HepG2 (cell line): ENCODE measurements around the gene ALS2.

Experiments used
- ATF3 ChIP-seq: sonication (generic); formaldehyde crosslinking; IDR thresholded peaks from 2 replicates; pipeline ENCODE4 v1.4.0; 2020; ENCODE audit warnings: missing genetic modification reagents
- FLYWCH1 ChIP-seq: sonication (generic); formaldehyde crosslinking; IDR thresholded peaks from 2 replicates; pipeline ENCODE4 v1.8.1; 2023; ENCODE audit warnings: mild to moderate bottlenecking, missing genetic modification reagents
- IRF2 ChIP-seq: IDR thresholded peaks from 2 replicates; pipeline ENCODE4 v1.6.1; 2018; ENCODE audit warnings: missing genetic modification reagents, missing compliant biosample characterization
- JUND ChIP-seq: sonication (generic); formaldehyde crosslinking; IDR thresholded peaks from 2 replicates; pipeline ENCODE4 v1.8.0; 2022; ENCODE audit warnings: mild to moderate bottlenecking, missing genetic modification reagents
- MXD4 ChIP-seq: IDR thresholded peaks from 2 replicates; pipeline ENCODE4 v1.6.1; 2016; ENCODE audit warnings: mild to moderate bottlenecking, missing biosample characterization, missing genetic modification reagents
- RERE ChIP-seq: IDR thresholded peaks from 2 replicates; pipeline ENCODE4 v1.6.1; 2016; ENCODE audit warnings: low read depth, missing genetic modification reagents, missing compliant biosample characterization
- ZBTB49 ChIP-seq: sonication (generic); formaldehyde crosslinking; IDR thresholded peaks from 2 replicates; pipeline ENCODE4 v1.4.0; 2020; ENCODE audit warnings: missing genetic modification reagents, borderline replicate concordance
- ZKSCAN8 ChIP-seq: IDR thresholded peaks from 2 replicates; pipeline ENCODE4 v1.6.1; 2016; ENCODE audit warnings: borderline replicate concordance, missing genetic modification reagents, missing compliant biosample characterization
- ZNF574 ChIP-seq: sonication (generic); formaldehyde crosslinking; IDR thresholded peaks from 2 replicates; pipeline ENCODE4 v1.4.0; 2020; ENCODE audit warnings: missing genetic modification reagents

- TF ChIP-seq ATF3 (CRISPR knock-in tag): no peak
- TF ChIP-seq JUND (CRISPR knock-in tag): no peak
- no peak for TF ChIP-seq MXD4 (CRISPR knock-in tag)
- TF ChIP-seq ZBTB49 (CRISPR knock-in tag): no peak
- no peak for TF ChIP-seq ZNF574
- TF ChIP-seq RERE (CRISPR knock-in tag): no peak
- no peak for TF ChIP-seq FLYWCH1 (CRISPR knock-in tag)
- TF ChIP-seq IRF2 (CRISPR knock-in tag): no peak
- no peak for TF ChIP-seq ZKSCAN8 (CRISPR knock-in tag)
Observed at GRCh38 chr2:201678401-201678800, 102.3 kb downstream of the ALS2 start.
